GM23338 (cell line): ENCODE results near the gene PIWIL4.

Source experiments
- POLR2AphosphoS5 ChIP-seq: IDR thresholded peaks from 2 replicates; pipeline ENCODE4 v1.6.1; 2016; ENCODE audit warnings: antibody characterized with exemption, low read depth
- TF ChIP-seq, protein P1 (sequence below), 2 experiments: fragments of 200-600 bp in 1 of 2; sonication (generic) in 1 of 2; conservative IDR thresholded peaks; 2 replicates each; pipeline versions ENCODE4 v1.5.1 to v1.6.1; 2016 to 2017; ENCODE audit warnings: antibody characterized with exemption in 2 of 2, low read depth in 2 of 2, mild to moderate bottlenecking in 2 of 2, moderate library complexity in 1 of 2

GRCh38 chr11:94519478-94520084 lies 47.6 kb upstream of the PIWIL4 start:
- no peak for TF ChIP-seq POLR2AphosphoS5
- TF ChIP-seq, protein P1, sequence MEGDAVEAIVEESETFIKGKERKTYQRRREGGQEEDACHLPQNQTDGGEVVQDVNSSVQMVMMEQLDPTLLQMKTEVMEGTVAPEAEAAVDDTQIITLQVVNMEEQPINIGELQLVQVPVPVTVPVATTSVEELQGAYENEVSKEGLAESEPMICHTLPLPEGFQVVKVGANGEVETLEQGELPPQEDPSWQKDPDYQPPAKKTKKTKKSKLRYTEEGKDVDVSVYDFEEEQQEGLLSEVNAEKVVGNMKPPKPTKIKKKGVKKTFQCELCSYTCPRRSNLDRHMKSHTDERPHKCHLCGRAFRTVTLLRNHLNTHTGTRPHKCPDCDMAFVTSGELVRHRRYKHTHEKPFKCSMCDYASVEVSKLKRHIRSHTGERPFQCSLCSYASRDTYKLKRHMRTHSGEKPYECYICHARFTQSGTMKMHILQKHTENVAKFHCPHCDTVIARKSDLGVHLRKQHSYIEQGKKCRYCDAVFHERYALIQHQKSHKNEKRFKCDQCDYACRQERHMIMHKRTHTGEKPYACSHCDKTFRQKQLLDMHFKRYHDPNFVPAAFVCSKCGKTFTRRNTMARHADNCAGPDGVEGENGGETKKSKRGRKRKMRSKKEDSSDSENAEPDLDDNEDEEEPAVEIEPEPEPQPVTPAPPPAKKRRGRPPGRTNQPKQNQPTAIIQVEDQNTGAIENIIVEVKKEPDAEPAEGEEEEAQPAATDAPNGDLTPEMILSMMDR (conservative IDR thresholded peaks at IDR 0.05; ENCODE audit: low read depth in 2 of 2): peak; percentile 53 to 93
